NB4 (cell line): Measurements from ENCODE around the gene AFF3.

ENCODE experiments used
- CTCF ChIP-seq: IDR thresholded peaks from one replicate; pipeline ENCODE4 v1.5.1; 2012; ENCODE audit warnings: low read depth, low read length
- MAX ChIP-seq: IDR thresholded peaks from 2 replicates; pipeline ENCODE4 v1.6.1; 2011; ENCODE audit warnings: low read depth, low read length
- POLR2A ChIP-seq: IDR thresholded peaks from 2 replicates; pipeline ENCODE4 v1.6.1; 2011; ENCODE audit warnings: mild to moderate bottlenecking; ENCODE audit not compliant: insufficient read length; ENCODE audit errors: extremely low read depth

- TF ChIP-seq MAX = no peak
- TF ChIP-seq CTCF = no peak
- no peak for TF ChIP-seq POLR2A
These were observed 181.0 kb downstream of the AFF3 start for GRCh38 chr2:99961196-99961913.
